ENCODE measurements around the gene TTC12. TPM values are rescaled to one million over a fixed set of nuclear protein-coding genes. Genes with fewer than 3 reads are reported as not detected.
A peak's percentile ranks its signal among the peaks of the same experiment; 100 is the strongest.

The TTC12 gene
- total RNA-seq, 2 donors from 2014 or later: 12.8 to 14.4 TPM

GRCh38 chr11:113351480-113351879 lies 37.1 kb downstream of the TTC12 start:
- intact Hi-C loops (cut with DNase I, micrococcal nuclease): no loop called here
- no peak for ATAC-seq
- no peak for DNase-seq

GRCh38 chr11:113356203-113356602 lies 41.8 kb downstream of the TTC12 start:
- ATAC-seq (no peak), DNase-seq (no peak)
- intact Hi-C loops (cut with DNase I, micrococcal nuclease): no loop called here

DNA sequence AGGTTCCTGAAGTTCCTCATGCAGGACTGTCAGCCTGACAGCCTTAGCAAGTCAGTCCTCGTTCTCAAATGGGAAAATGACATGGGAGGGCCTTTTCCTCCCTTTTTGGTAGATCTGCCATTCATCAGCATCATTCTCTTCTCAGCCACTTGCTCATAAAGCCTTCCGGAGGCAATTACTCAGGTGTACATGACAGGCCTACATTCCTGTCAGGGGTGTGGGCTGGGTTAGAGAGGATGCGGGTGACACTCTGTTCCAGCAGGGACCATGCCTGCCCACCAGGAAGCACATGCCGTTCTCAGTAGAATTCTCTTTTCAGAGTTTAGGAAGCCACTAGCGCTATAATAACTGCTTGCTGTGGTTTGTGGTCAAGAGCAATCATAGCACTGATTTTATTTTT lies 49.0 kb downstream of the TTC12 start:
- ATAC-seq (no peak), DNase-seq (no peak)
- intact Hi-C loops (cut with DNase I, micrococcal nuclease): no loop called here

DNA sequence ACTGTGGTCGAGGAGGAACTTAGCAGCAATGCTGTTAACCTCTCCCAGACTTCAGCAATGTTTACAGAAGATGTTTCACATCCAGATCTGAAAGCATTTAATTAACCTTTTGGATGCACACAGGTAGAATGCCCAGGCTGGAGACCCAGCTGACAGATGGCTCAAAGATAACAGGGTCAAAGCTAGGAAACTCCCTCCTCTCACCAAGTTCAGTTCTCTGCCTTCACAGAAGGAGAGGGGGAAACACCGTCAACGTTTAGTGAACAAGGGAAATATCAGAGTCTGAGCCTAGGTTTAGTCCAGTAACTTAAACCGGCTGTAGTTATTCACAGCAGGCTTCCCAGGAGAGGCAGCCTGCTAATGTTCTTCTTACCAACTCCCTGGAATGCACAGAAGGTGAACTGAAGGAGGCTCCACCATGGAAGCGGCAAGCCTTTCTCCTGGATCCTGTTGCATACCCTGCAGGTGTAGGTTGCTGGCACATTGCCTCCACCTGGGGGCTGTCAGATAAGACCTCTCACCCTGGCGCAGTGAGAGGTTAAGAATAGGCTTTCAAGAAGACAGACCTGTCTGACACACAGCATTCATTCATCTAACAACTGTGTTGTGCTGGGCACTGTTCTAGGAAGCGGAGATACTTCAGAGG lies 49.7 kb downstream of the TTC12 start:
- no peak for ATAC-seq
- no peak for DNase-seq
- intact Hi-C loops (cut with DNase I, micrococcal nuclease): no loop called here

DNA sequence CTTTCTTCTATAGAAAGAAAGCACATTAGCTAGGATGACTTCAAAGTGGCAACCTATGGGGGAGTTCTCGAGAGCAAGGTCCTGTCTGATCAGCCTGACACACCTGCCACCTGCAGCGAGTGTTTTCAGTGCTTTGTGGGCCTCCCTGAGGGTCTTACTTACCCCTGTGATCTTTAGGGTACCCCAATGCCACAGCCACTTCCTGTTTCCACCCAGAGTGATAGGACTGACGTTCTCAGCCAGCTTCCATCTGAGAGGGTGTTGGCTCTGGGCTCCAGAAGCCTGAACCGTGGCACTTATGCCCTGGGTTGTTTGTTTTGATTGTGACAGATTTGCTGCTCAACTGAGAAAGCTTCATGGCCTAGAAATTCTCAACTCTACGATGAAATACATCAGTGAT lies 51.5 kb downstream of the TTC12 start:
- DNase-seq (no peak), ATAC-seq (no peak)
- intact Hi-C loops (cut with DNase I, micrococcal nuclease): no loop called here

- intact Hi-C loops (cut with DNase I, micrococcal nuclease): no loop called here
- ATAC-seq (no peak), DNase-seq (no peak)
Measured at GRCh38 chr11:113369411-113369810, 55.0 kb downstream of the TTC12 start.

- no peak for ATAC-seq
- no peak for DNase-seq
- intact Hi-C loops (cut with DNase I, micrococcal nuclease): no loop called here
Measured at GRCh38 chr11:113370634-113371033, 56.3 kb downstream of the TTC12 start.

DNA sequence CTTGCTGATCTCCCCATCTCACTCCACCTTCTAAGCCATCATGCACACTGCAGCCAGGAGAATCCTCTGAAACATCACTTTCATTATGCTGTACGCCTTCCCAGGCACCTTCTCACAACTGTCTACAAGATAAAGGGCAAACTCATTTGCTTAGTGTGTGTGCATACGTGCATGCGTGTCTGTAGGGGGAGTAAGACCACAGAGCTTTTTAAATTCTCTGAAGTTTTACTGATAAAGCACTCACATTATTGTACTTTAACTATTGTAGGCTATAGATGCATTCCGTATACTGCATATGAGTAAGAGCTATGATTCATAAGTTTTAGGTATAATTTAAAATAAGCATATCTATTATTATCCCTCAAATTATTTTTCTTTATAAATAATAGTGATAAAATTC lies 57.9 kb downstream of the TTC12 start:
- DNase-seq (no peak), ATAC-seq (no peak)
- intact Hi-C loops (cut with DNase I, micrococcal nuclease): no loop called here

DNA sequence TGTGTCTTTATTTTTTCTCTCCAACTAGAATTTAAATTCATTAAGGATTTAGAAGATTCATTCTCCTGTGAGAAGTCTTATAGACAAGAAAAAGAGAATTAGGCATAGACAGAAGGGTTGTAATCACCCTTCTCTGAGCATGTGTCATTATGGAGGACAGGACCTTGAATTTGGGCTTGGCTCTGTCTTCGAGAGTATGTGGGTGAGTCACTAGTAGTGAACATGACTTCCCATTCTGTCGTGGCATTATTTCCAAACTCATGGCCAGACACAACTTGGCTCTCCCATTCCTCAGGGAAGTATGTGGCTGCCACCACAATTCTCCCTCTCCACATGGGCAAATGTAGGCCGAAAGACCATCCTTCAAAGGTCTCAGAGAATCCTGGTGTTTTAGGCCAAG lies 58.9 kb downstream of the TTC12 start:
- ATAC-seq: no peak
- intact Hi-C loops (cut with DNase I, micrococcal nuclease): no loop called here
- DNase-seq: no peak

DNA sequence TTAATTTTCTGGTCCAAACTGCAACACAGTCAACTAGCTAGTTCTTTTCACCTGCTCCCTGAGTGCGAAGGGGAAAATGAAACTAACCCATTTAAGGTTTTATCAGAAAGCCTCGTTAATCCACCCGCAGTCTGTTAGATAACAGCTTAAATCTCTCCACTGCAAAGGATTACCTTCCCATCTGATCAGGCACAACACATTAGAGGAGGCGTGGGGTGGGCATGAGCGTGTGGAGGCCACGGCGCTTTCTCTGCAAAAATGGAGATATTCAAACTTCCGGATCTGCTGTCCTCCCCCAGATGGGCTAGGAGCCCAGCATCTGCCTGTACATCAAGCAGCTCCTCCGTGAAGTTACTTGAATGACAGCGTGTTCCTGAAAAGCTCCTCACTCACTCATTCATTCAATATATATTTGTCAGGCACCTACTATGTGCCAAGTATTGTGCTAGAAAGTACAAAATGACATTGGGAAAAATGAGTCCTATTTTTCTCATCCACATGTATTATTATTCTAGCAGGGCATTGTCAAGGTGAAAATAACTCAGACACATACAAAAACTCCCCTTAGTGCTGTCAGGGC lies 59.7 kb downstream of the TTC12 start:
- ATAC-seq (no peak), DNase-seq (no peak)
- intact Hi-C loops (cut with DNase I, micrococcal nuclease): no loop called here

DNA sequence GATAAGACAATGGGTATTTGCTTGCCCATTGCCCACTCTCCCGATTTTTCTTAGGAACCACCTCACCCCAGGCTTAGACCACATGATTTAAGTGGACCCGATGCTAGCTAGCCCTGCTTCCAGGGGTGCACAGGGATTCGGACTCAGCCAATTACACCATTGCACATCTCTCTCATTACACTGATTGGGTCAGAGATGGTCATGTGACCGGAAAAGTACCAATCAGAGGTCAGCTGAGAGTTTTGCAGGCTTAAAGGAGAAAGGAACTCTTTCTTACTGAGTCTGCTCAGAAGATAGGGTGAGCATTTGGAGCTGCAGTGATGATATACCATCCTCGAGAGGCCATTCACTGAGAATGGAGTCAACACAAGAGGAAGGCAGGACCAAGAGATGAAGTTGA lies 61.0 kb downstream of the TTC12 start:
- DNase-seq: no peak
- no peak for ATAC-seq
- intact Hi-C loops (cut with DNase I, micrococcal nuclease): no loop called here

GRCh38 chr11:113376156-113376555 lies 61.8 kb downstream of the TTC12 start:
- intact Hi-C loops (cut with DNase I, micrococcal nuclease): no loop called here
- DNase-seq (no peak), ATAC-seq (no peak)

DNA sequence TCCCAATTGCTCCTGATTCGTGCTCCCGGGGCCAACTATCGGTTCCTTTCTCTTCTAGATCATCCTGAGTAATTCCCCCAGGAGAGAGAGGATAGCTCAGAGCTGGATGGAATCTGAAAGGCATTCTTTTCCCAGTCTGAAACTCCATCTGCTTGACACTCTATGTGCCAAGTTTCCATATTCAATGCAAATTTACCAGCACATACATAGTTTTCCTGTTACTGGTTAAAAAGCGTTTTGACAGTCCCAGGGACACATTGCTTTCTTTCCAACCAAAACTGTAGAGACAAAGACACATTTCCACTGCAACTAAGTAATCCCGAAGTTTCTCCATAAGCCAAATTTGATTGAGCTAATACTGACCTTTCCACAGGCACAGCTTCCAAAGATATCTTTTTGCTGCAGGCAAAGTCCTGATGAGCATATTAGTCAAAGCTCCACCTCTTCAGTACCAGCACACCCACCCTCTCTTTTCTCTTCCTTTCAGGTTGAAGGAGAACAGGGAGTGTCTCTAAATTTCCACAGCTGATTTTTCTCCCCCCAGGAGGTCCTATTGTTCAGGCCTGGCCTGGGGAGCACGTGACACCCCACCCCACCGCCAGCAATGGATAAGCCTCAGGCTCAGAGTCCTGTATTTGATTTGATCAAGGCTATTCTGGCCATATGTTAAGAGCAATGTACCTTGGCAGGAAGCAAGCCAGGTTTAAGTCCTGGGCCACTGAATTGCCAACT lies 63.5 kb downstream of the TTC12 start:
- intact Hi-C loops (cut with DNase I, micrococcal nuclease): no loop called here
- DNase-seq: no peak
- ATAC-seq: no peak

DNA sequence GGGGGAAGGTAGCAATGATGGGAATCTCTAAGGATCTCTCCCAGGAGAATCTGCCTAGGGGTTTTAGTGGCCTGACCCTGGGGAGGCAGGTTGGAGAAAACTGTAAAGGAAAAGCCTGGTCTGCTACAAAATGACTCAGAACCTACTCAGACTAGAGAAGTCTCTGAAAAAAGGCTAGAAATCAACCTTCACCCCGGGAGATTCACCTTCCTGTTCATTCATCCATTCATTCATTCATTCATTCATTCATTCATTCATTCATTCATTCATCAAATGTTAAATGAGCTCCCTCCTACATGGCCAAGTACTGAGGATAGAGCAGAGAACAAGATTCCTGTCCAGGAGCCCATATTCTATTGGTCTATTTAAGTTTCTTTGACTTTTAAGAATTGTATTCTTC lies 64.3 kb downstream of the TTC12 start:
- intact Hi-C loops (cut with DNase I, micrococcal nuclease): no loop called here
- ATAC-seq (no peak), DNase-seq (no peak)

GRCh38 chr11:113382121-113382520 lies 67.7 kb downstream of the TTC12 start:
- ATAC-seq (no peak), DNase-seq (no peak)
- intact Hi-C loops (cut with DNase I, micrococcal nuclease): no loop called here

DNA sequence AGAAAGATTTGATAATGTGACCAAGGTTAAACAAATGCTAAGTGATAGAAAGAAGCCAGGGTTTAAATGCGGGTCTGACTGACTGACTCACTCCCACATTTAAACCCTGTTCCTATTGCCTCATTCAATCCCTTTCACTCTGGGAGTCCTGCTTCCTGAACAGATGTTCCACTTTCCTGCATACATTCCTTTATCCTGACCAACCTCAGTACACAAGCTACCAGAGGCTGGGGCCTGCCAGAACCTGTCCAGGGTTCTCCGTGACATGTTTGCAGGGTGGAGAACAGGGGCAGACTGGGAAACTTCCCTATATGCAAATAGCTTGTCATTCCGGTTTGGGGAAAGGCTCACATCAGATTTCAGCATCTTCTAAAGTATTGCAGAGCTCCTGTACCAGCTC lies 70.2 kb downstream of the TTC12 start:
- DNase-seq (no peak), ATAC-seq (no peak)
- intact Hi-C loops (cut with DNase I, micrococcal nuclease): no loop called here

DNA sequence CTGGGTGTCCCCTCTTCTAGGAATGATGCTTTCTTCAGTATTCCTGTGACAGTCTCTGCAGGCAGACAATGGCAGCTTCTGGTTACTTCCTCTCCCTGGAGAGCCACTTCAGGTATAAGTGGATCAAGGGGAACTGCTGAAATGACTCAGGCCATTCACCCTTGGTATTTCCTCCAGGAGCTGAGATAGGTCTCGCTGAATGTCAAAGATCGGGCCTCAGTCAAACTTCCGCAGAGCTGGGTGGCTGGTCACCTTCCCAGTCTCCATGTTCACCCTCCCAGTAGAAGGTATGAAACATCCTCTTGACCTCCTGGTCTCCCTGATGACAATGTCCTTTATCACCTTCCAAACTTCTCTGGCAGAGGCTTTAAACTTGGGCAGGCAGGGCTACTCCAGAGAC lies 71.4 kb downstream of the TTC12 start:
- DNase-seq (no peak), ATAC-seq (no peak)
- intact Hi-C loops (cut with DNase I, micrococcal nuclease): no loop called here

DNA sequence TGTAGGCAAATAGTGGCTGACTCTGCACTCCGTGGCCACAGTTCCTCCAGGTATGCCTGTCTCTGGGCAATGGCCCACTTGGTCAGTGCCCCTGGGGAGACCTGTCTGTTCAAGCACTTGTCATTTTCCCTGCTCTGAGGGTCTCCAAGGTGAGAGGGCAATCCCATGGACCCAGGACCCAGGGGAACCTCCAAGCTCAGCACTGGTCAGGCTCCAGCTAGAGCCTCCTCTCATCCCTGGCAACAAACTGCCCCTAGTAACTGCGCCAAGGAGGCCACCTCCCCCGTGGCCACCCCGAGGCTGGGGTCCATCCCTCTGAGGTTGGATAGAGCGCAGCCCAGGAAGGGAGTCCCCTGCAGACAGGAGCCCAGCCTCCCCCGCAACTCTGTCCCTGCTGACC lies 72.5 kb downstream of the TTC12 start:
- DNase-seq (no peak), ATAC-seq (no peak)
- intact Hi-C loops (cut with DNase I, micrococcal nuclease): no loop called here

DNA sequence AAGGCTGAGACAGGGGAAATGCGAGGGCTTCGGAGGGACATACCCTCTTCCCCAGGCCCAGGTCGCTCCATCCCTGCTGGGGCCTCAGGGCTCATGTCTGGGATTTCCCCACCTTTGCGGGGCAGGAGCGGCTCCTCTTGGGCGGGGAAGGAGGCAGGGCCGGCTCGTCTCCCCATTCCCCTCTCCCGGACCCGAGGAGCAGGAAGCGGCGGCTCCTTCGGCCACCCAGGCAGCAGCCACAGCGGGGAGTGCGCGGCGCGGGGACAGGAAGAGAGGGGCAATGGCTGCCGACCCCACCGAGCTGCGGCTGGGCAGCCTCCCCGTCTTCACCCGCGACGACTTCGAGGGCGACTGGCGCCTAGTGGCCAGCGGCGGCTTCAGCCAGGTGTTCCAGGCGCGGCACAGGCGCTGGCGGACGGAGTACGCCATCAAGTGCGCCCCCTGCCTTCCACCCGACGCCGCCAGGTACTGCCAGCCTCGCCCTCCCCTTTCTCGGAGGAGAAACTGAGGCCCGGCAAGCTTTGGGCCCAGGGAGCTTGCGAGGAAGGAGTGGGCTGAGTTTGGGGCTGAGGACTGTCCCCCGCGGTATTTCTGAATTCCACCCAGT lies 73.3 kb downstream of the TTC12 start, which contains the start of gene ANKK1:
Gene ANKK1, plus strand, starts transcription at position 175 of the 607 bp plus-strand sequence. Its CDS starts 106 bp downstream, at position 281.
- peak in 1 of 2 donors; percentile 41 for DNase-seq
- ATAC-seq: peak; percentile 85
- intact Hi-C loops (cut with DNase I, micrococcal nuclease): no loop called here

- ATAC-seq (no peak), DNase-seq (no peak)
- intact Hi-C loops (cut with DNase I, micrococcal nuclease): no loop called here
Measured at GRCh38 chr11:113389272-113389671, 74.9 kb downstream of the TTC12 start.
